ENCODE results near the gene RALA.

GRCh38 chr7:39589323-39590111 is 33.9 kb upstream of the RALA start:
- TF ChIP-seq POLR2AphosphoS5 (IDR thresholded peaks at IDR 0.05) = no peak
- TF ChIP-seq POLR2A (IDR thresholded peaks at IDR 0.05) = no peak
- TF ChIP-seq, protein P1, sequence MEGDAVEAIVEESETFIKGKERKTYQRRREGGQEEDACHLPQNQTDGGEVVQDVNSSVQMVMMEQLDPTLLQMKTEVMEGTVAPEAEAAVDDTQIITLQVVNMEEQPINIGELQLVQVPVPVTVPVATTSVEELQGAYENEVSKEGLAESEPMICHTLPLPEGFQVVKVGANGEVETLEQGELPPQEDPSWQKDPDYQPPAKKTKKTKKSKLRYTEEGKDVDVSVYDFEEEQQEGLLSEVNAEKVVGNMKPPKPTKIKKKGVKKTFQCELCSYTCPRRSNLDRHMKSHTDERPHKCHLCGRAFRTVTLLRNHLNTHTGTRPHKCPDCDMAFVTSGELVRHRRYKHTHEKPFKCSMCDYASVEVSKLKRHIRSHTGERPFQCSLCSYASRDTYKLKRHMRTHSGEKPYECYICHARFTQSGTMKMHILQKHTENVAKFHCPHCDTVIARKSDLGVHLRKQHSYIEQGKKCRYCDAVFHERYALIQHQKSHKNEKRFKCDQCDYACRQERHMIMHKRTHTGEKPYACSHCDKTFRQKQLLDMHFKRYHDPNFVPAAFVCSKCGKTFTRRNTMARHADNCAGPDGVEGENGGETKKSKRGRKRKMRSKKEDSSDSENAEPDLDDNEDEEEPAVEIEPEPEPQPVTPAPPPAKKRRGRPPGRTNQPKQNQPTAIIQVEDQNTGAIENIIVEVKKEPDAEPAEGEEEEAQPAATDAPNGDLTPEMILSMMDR (IDR thresholded peaks at IDR 0.05 in 8 of 11, conservative IDR thresholded peaks at IDR 0.05 in 3 of 11) = no peak
